Hippocampal formation (tissue), 2 donors: ENCODE data around the gene C1QA.

Experiments used
- DNase-seq, 2 donors: peaks; one replicate each; lab custom pipeline; 2025; lab: John Stamatoyannopoulos, UW

Gene C1QA

GRCh38 chr1:22636353-22636752 lies at the start of gene C1QA:
Gene C1QA (plus strand): TSS chr1:22636628. CDS start chr1:22637617, 989 bp downstream.
- peak; percentile 38 to 62 for DNase-seq

- DNase-seq = no peak
Observed at GRCh38 chr1:22587247-22587646, 49.2 kb upstream of the C1QA start.

GRCh38 chr1:22588899-22589422 lies 47.5 kb upstream of the C1QA start:
- no peak for DNase-seq

- DNase-seq = no peak
Observed at GRCh38 chr1:22591576-22591975, 44.9 kb upstream of the C1QA start.

- no peak for DNase-seq
Observed at GRCh38 chr1:22592051-22592450, 44.4 kb upstream of the C1QA start.

GRCh38 chr1:22592919-22593790 lies 43.3 kb upstream of the C1QA start:
- DNase-seq = no peak

- no peak for DNase-seq
Observed at GRCh38 chr1:22594396-22594795, 42.0 kb upstream of the C1QA start.

GRCh38 chr1:22595108-22595507 lies 41.3 kb upstream of the C1QA start:
- DNase-seq = no peak

- DNase-seq = no peak
Observed at GRCh38 chr1:22597301-22597965, 39.0 kb upstream of the C1QA start.

GRCh38 chr1:22597996-22598395 lies 38.4 kb upstream of the C1QA start:
- DNase-seq = no peak

- DNase-seq = no peak
Observed at GRCh38 chr1:22598736-22599135, 37.7 kb upstream of the C1QA start.

- no peak for DNase-seq
Observed at GRCh38 chr1:22600071-22600816, 36.2 kb upstream of the C1QA start.

GRCh38 chr1:22600817-22601605 lies 35.4 kb upstream of the C1QA start:
- DNase-seq = no peak

GRCh38 chr1:22601610-22602009 lies 34.8 kb upstream of the C1QA start:
- no peak for DNase-seq

- DNase-seq = no peak
Observed at GRCh38 chr1:22602060-22602740, 34.2 kb upstream of the C1QA start.

- DNase-seq = no peak
Observed at GRCh38 chr1:22606161-22606560, 30.3 kb upstream of the C1QA start.

GRCh38 chr1:22607154-22607553 lies 29.3 kb upstream of the C1QA start:
- DNase-seq = no peak

GRCh38 chr1:22608361-22608760 lies 28.1 kb upstream of the C1QA start:
- DNase-seq = no peak

- no peak for DNase-seq
Observed at GRCh38 chr1:22609291-22609690, 27.1 kb upstream of the C1QA start.

GRCh38 chr1:22611530-22611947 lies 24.9 kb upstream of the C1QA start:
- no peak for DNase-seq
